Psoas muscle (tissue), 8 donors: Measurements from ENCODE around the gene ARHGAP10. TPM values are rescaled to one million over a fixed set of nuclear protein-coding genes. Genes with fewer than 3 reads are reported as not detected.
A peak's percentile ranks its signal among the peaks of the same experiment; 100 is the strongest.

ENCODE experiments used
- ATAC-seq, 4 donors: fragments of 200-7000 bp; cut with Tn5 transposase; one replicate each; pipeline ENCODE4 v1.9.1; 2020; ENCODE audit warnings: moderate library complexity in 3 of 4, mild to moderate bottlenecking in 2 of 4
- DNase-seq, 2 donors: peaks; one replicate each; pipeline ENCODE4 v3.0.0-alpha.2; 2020
- H3K27ac ChIP-seq: fragments of 200-600 bp; one replicate; pipeline ENCODE4 v1.8.0; 2022
- H3K27me3 ChIP-seq, 3 donors: fragments of 200-600 bp in 1 of 3; one replicate each; pipeline versions ENCODE4 v1.6.1 to v1.8.0; 2013 to 2022; ENCODE audit warnings: low read length in 2 of 3, mild to moderate bottlenecking in 2 of 3, moderate library complexity in 1 of 3; ENCODE audit not compliant: insufficient read depth in 3 of 3
- H3K36me3 ChIP-seq, 2 donors: fragments of 200-600 bp in 1 of 2; one replicate each; pipeline versions ENCODE4 v1.6.1 to v1.8.0; 2013 to 2022; ENCODE audit warnings: low read depth in 1 of 2, mild to moderate bottlenecking in 1 of 2, moderate library complexity in 1 of 2; ENCODE audit not compliant: insufficient read depth in 1 of 2
- H3K4me1 ChIP-seq: fragments of 200-600 bp; one replicate; pipeline ENCODE4 v1.8.0; 2022
- H3K4me3 ChIP-seq: fragments of 200-600 bp; one replicate; pipeline ENCODE4 v1.8.0; 2022; ENCODE audit warnings: mild to moderate bottlenecking
- H3K9me3 ChIP-seq: fragments of 200-600 bp; one replicate; pipeline ENCODE4 v1.8.0; 2022
- CTCF ChIP-seq: fragments of 200-600 bp; IDR thresholded peaks from one replicate; pipeline ENCODE4 v1.8.0; 2022; ENCODE audit warnings: antibody characterized with exemption
- WGBS, 3 donors: extraction: QIAGEN DNeasy Blood & Tissue Kit; methylation state at CpG; one replicate each; pipeline versions ENCODE4 v1.1.6 to v1.1.7; 2013; 5-methylcytosine and 5-hydroxymethylcytosine counted together
- intact Hi-C, 2 donors: fragments of 100-400 bp; cut with DNase I; formaldehyde crosslinking; loops; one replicate each; pipeline versions ENCODE4 v1.11.0 to v1.14.2; 2022
- polyA plus RNA-seq, 3 donors: library from polyadenylated mRNA; stranded (reverse); fragments of 200-250 nt; gene quantifications; one replicate each; pipeline ENCODE4 v1.2.3, GENCODE V29; 2013
- total RNA-seq, 4 donors: library from RNA; stranded (reverse); fragmentation: NEBNext Ultra II Directional in 2 of 4; extraction: Animal tissue kit (Norgen Biotek cat#: 25700) in 2 of 4; gene quantifications; one replicate each; pipeline versions ENCODE4 v1.2.1 to v1.2.4, GENCODE V29; 2021 to 2023
- donor health status: healthy with polysubstance abuse.
- donor health status: DM: no; HTN: no; CAD: no; lungs with moderate emphysema.
- donor health status: Bipolar disorder and iron deficiency.
- donor health status: healthy.
- donor health status: DM: yes; HTN: yes; CAD: no.
- donor health status: DM: no; HTN: no; CAD: no.
- donor health status: DM: no; HTN: no; CAD: no.
- donor health status: DM: yes; HTN: yes; CAD: no.

The ARHGAP10 gene
- total and polyA plus RNA-seq, 7 donors = 28.8 to 43.5 (median 34.0) TPM

DNA sequence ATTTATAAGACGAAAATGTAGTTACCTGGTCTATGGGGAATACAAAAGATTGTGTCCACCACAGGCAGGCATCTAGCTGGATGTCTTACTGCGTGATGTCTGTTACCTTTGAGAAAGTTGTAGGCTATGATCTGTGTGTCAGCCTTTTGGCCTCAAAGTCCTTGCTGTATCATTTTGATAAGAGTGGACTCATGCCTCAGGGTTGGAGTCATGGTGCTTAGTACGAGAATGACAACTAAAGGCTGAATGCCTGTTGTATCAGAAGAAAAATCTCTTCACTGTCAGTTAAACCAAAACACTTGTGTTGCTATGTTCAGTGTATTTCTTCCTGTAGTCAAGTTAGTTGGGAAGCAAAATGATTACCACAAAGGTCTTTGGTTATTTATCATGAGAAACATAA lies 226.2 kb downstream of the ARHGAP10 start:
- Histone ChIP-seq H3K27ac (peak overlapping the region; percentile 51), H3K27me3 (no peaks in the 10 kb centered on the region), H3K9me3 (no peaks in the 10 kb centered on the region), H3K36me3 (peaks cover 0 to 6% of the 10 kb centered on the region in 2 donors), H3K4me3 (no peak overlapping the region), H3K4me1 (peaks cover 33% of the 10 kb centered on the region)
- WGBS, 3 donors = 73 to 86% (median 74%) methylated on average over 3 of the region's 3 CpGs
- no peak for TF ChIP-seq CTCF
- ATAC-seq (peak; percentile 34 to 71 (median 63)), DNase-seq (no peak)
- intact Hi-C loops = no loop called here

DNA sequence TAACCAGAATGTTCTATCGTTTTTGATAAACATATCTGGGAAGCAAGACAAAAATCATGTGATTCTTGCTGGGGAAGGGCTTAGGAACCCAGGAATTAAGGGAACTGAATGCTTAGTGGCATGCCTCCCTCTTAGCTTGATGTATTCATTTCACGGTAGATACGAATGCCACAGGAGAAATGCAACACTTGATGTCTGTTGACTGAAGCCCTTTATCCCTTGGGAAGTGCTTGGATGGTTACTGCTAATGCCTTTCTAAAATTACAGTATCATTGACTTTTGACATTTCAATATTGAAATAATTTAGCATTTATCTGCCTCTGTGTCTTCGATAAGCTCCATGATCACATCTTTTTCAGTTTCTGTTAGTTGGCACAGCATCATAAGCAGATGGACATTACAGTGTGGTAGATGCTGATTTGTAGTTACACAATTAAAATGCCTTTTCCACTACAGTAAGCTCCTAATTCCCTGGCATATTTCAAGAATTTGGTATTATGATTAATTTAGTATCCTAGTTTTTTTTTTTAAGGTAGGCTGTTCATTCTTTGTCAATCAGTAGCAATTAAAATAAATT lies 226.7 kb downstream of the ARHGAP10 start:
- Histone ChIP-seq H3K36me3 (peaks cover 0 to 8% of the 10 kb centered on the region in 2 donors), H3K9me3 (no peaks in the 10 kb centered on the region), H3K27me3 (no peaks in the 10 kb centered on the region), H3K4me3 (no peak overlapping the region), H3K27ac (peak overlapping the region; percentile 51), H3K4me1 (peaks cover 33% of the 10 kb centered on the region)
- DNase-seq (no peak), ATAC-seq (peak in 3 of 4 donors; percentile 57 to 70 (median 61))
- intact Hi-C loops = no loop called here
- 13 to 25% (median 15%) methylated on average over 4 of the region's 4 CpGs for WGBS, 3 donors
- no peak for TF ChIP-seq CTCF

DNA sequence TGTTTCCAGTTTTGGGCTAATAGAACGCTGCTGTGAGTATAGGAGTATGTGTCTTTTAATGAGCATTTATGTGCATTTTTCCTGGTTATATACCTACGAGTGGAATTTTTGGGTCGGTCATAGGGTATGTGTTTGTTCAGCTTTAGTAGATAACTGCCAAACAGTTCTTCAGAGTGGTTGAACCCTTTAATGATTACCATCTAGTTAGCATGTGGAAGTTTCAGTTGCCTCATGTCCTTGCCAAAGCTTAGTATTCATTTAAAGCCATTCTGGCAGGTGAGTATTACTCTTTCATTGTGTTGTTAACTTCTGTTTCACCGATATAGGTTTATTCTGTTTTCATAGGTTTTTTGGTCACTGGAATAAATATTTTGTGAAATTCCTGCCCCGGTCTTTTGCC lies 229.1 kb downstream of the ARHGAP10 start:
- Histone ChIP-seq H3K27me3 (no peaks in the 10 kb centered on the region), H3K27ac (no peak overlapping the region), H3K4me1 (peaks cover 27% of the 10 kb centered on the region), H3K4me3 (no peak overlapping the region), H3K36me3 (peaks cover 4 to 24% of the 10 kb centered on the region in 2 donors), H3K9me3 (no peaks in the 10 kb centered on the region)
- no peak for TF ChIP-seq CTCF
- DNase-seq (no peak), ATAC-seq (no peak)
- 95 to 97% (median 95%) methylated on average over 5 of the region's 5 CpGs for WGBS, 3 donors
- intact Hi-C loops = no loop called here

GRCh38 chr4:147963839-147964238 lies 232.0 kb downstream of the ARHGAP10 start:
- 80 to 83% (median 81%) methylated on average over 10 of the region's 10 CpGs for WGBS, 3 donors
- Histone ChIP-seq H3K4me1 (peaks cover 8% of the 10 kb centered on the region), H3K36me3 (peaks cover 4 to 42% of the 10 kb centered on the region in 2 donors)

More at GRCh38 chr4:147963839-147964238, 232.0 kb downstream of the ARHGAP10 start:
- no peak overlapping the region for H3K27ac ChIP-seq
- no peak for TF ChIP-seq CTCF
- no peak overlapping the region for H3K4me3 ChIP-seq
- ATAC-seq (peak in 2 of 4 donors; percentile 29 to 37), DNase-seq (peak in 1 of 2 donors; percentile 43)
- intact Hi-C loops = no loop called here
- no peaks in the 10 kb centered on the region for H3K27me3 ChIP-seq
- no peaks in the 10 kb centered on the region for H3K9me3 ChIP-seq
